Activated naive CD8-positive, alpha-beta T cell treated with anti-CD3 and anti-CD28 coated beads for 36 hours (primary cell): ENCODE data around the gene PAK1. TPM values are rescaled to one million over a fixed set of nuclear protein-coding genes. Genes with fewer than 3 reads are reported as not detected.

Experiments
- DNase-seq: peaks from one replicate; pipeline ENCODE4 v3.0.0; 2021
- H3K27ac Mint-ChIP-seq: one replicate; pipeline ENCODE4 v1.8.0; 2022; ENCODE audit warnings: mild to moderate bottlenecking, moderate library complexity, mixed read lengths
- H3K27me3 Mint-ChIP-seq: one replicate; pipeline ENCODE4 v1.8.0; 2022; ENCODE audit warnings: mild to moderate bottlenecking, mixed read lengths
- H3K36me3 Mint-ChIP-seq: one replicate; pipeline ENCODE4 v1.8.0; 2021; ENCODE audit warnings: mild to moderate bottlenecking, mixed read lengths
- H3K4me1 Mint-ChIP-seq: one replicate; pipeline ENCODE4 v1.8.0; 2021; ENCODE audit warnings: mixed read lengths
- H3K4me3 Mint-ChIP-seq: one replicate; pipeline ENCODE4 v1.8.0; 2022; ENCODE audit warnings: mild to moderate bottlenecking, moderate library complexity, mixed read lengths
- H3K9me3 Mint-ChIP-seq: one replicate; pipeline ENCODE4 v1.8.0; 2022; ENCODE audit warnings: mixed read lengths
- total RNA-seq, 2 experiments: library from RNA; stranded (reverse); gene quantifications; one replicate each; pipeline ENCODE4 v1.2.3, GENCODE V29; 2021

The PAK1 gene
- total RNA-seq, 2 experiments from 2014 or later: 40.1 to 43.0 TPM

DNA sequence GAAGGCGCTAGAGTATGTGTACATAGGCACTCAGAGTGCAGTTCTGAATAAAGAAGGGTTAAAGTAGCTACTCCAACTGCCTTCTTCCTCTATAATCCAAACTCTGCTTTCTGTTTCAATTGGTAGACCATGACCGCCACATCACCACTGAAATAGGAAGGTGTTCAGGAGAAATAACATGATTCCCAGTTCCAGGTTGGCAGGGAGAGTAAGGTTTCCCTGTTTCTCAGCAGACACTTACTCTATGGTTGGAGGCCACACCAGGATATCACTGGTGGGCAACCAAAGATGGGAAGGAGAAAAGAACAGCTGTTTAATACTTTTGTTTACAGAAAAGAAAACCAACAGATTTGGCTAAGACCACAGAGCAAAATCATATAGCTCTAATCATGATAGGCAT, 37.9 kb downstream of the PAK1 start:
- H3K36me3 Mint-ChIP-seq: no peaks in the 10 kb centered on the region
- no peak overlapping the region for H3K4me3 Mint-ChIP-seq
- no peak for DNase-seq
- peaks cover 12% of the 10 kb centered on the region for H3K27me3 Mint-ChIP-seq
- no peaks in the 10 kb centered on the region for H3K9me3 Mint-ChIP-seq
- no peak overlapping the region for H3K27ac Mint-ChIP-seq
- peaks cover 2% of the 10 kb centered on the region for H3K4me1 Mint-ChIP-seq

DNA sequence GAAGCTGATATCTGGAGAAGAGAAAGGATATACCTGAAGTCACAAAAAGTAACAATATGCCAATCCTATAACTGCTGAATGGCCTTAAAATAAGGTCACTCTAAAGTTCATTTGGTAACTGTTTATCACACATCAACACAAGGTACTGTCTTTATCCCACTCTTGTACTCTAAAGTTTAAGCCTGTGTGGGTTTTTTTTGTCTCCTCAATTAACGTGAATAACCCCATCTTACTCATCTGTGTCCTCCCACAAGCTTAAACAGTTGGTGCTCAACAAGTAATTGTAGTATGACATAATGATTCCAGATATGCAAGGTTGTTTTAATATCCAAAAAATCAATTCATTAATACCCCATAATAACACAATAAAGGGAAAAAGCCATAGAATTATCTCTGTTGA, 42.1 kb downstream of the PAK1 start:
- no peaks in the 10 kb centered on the region for H3K9me3 Mint-ChIP-seq
- H3K27ac Mint-ChIP-seq: no peak overlapping the region
- peaks cover 2% of the 10 kb centered on the region for H3K4me1 Mint-ChIP-seq
- no peak for DNase-seq
- H3K27me3 Mint-ChIP-seq: peaks cover 7% of the 10 kb centered on the region
- no peaks in the 10 kb centered on the region for H3K36me3 Mint-ChIP-seq
- no peak overlapping the region for H3K4me3 Mint-ChIP-seq

DNA sequence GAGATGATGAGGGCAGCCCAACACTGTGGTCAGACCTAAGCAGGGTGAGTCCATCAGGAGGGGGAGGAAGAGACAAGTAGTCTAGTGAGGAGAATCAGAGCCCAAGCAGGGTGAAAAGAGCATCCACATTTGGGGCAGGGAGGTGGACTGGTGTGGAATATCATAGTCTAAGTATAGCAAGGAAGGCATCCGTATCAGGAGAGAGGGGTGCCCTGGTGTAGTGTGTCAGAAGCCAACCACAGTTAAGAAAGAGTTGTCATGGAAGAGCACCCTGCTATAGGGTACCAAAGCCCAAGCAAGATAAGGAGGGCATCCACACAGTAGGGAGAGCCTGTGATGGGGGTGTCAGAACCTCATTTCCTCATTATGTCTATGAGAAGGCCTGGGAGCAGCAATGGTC, 45.3 kb downstream of the PAK1 start:
- H3K9me3 Mint-ChIP-seq: no peaks in the 10 kb centered on the region
- peaks cover 7% of the 10 kb centered on the region for H3K27me3 Mint-ChIP-seq
- no peak overlapping the region for H3K4me3 Mint-ChIP-seq
- no peak overlapping the region for H3K27ac Mint-ChIP-seq
- no peak for DNase-seq
- H3K36me3 Mint-ChIP-seq: no peaks in the 10 kb centered on the region
- H3K4me1 Mint-ChIP-seq: no peaks in the 10 kb centered on the region

DNA sequence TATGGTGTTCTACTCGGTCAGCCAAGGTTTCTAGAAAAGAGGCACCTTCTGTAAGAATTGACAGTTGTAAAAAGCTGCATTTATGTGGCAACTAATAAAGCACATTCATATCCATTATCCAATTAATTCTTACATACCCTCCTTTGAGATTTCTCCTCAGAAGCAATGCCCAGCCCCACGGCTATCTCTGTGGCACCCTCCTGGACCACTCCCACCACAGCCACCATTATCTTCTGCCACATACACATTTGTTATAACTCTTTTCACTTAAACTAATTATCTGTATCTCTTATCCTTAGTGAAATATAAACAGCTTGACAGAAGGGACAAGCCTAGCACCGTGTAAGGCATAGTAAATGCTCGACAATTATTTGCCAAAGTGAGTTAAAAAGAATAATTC, 48.5 kb downstream of the PAK1 start:
- Mint-ChIP-seq H3K27ac (no peak overlapping the region), H3K4me3 (no peak overlapping the region), H3K9me3 (no peaks in the 10 kb centered on the region), H3K36me3 (no peaks in the 10 kb centered on the region), H3K27me3 (no peaks in the 10 kb centered on the region), H3K4me1 (no peaks in the 10 kb centered on the region)
- DNase-seq: no peak

DNA sequence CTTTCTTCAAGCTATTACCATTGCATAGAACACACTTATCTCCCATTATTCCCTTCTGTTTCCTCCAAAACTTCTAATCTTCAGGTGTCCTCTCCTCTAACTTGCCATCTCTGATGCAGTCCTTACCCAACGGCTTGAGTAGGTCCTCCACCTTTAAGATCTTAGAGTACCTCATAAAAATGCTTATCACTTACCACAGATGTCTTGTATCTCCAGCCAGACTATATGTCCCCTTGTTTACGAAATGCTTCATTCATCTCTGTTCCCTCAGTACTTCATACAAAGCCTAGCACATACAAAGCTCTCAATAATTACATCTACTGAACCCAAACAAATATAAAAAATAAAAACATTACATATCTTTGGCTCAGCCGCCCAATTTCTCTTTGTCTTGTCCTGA, 49.2 kb downstream of the PAK1 start:
- DNase-seq: no peak
- Mint-ChIP-seq H3K27me3 (no peaks in the 10 kb centered on the region), H3K27ac (no peak overlapping the region), H3K4me3 (no peak overlapping the region), H3K4me1 (no peaks in the 10 kb centered on the region), H3K9me3 (no peaks in the 10 kb centered on the region), H3K36me3 (no peaks in the 10 kb centered on the region)

DNA sequence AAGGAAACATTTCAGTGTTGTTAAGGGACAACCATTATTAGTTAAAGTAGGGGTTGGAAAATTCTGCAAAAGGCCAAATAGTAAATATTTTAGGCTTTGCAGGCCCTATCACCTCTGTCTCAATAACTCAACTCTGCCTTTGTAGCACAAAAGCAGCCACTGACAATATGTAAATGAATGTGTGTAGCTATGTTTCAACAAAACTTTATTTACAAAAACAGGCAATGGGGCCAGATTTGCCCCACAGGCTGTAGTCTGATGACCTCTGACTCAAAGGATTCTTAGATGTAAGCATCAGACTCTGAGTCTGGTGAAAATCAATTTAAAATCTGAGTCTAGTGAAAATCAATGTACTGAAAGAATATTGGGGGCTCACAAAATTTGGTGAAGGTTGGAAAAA, 50.3 kb downstream of the PAK1 start:
- DNase-seq: no peak
- Mint-ChIP-seq H3K27me3 (no peaks in the 10 kb centered on the region), H3K4me1 (peaks cover 2% of the 10 kb centered on the region), H3K9me3 (no peaks in the 10 kb centered on the region), H3K27ac (no peak overlapping the region), H3K4me3 (no peak overlapping the region), H3K36me3 (no peaks in the 10 kb centered on the region)

DNA sequence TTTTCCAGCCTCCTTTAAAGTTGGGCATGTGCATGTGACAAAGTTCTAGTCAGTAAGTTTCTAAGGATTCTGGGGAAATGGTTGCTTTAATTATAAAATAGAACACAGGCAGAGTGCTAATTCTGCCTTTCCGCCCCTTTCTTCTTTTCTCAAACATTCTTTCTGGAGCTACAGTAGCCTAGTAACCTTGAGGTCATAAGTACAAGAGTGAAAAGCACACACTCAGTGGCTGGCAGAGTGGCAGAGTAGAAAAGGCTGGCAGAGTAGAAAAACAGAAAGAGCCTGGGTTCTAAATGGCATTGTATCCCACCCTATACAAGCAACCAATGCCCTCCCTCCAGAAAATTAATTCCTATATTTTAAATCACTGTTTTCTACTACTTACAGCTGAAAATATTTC, 51.2 kb downstream of the PAK1 start:
- no peaks in the 10 kb centered on the region for H3K36me3 Mint-ChIP-seq
- no peak overlapping the region for H3K4me3 Mint-ChIP-seq
- no peak overlapping the region for H3K27ac Mint-ChIP-seq
- H3K4me1 Mint-ChIP-seq: peaks cover 9% of the 10 kb centered on the region
- H3K9me3 Mint-ChIP-seq: no peaks in the 10 kb centered on the region
- no peaks in the 10 kb centered on the region for H3K27me3 Mint-ChIP-seq
- DNase-seq: no peak

DNA sequence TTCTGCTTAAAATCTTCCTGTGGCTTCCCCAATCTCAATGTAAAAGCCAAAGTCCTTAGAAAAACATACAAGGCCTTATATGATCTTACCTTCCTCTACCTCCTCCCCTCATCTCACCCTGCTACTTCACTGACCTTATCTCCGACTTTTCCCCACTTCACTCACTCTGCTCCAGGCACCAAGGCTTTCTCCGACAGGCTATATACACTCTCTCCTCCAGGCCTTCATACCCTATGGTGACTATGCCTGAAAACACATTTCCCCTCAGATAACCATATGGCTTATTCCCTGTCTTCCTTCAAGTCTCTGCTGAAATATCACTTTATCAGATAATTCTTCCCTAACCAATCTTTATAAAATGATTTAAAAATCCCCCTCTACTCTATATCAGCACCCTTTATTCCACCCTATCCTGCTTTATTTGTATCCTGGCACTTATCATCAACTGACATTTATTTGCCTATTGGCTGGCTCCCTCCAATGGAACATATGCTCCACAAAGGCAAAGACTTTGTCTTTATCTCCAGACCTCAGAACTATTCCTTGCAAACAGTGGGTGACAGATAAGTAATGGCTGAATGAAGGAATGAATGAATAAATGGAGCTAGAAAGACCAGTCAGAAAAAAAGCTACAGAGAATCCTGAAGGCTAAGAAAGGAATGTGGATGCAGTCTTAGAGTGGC, 52.7 kb downstream of the PAK1 start:
- H3K36me3 Mint-ChIP-seq: no peaks in the 10 kb centered on the region

DNA sequence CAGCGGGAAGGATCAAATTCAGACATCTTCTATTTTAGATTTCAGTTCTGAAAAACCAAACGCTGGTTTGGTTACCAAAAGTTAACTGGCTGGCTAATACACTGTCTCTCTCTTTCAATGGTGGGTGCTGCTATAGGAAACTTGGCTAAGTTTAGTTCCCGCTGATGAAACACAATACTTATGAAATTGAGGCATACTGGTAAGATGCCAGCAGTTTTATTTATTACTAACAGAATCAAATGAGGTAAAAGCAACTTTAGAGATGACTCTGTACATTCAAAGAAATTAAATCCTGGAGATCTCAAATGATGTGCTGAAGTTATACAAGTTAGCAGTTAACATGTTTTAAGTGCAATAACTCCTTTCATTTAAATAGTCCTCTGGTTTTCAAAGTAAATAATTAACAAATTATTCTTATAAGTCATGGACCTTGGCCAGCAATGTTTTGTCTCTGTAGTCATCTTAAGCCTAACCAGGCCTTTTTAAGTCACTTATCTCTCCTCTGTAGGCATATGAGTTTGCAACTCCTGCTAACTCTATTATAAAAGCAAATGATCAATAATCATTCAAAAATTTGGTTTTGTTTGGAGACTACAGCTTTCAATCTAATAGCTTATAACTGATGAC, 54.8 kb downstream of the PAK1 start:
- H3K27me3 Mint-ChIP-seq: no peaks in the 10 kb centered on the region
- no peak for DNase-seq
- H3K4me1 Mint-ChIP-seq: peaks cover 9% of the 10 kb centered on the region
- no peak overlapping the region for H3K27ac Mint-ChIP-seq
- no peaks in the 10 kb centered on the region for H3K36me3 Mint-ChIP-seq
- no peak overlapping the region for H3K4me3 Mint-ChIP-seq
- no peaks in the 10 kb centered on the region for H3K9me3 Mint-ChIP-seq

More for the DNA sequence above, 52.7 kb downstream of the PAK1 start:
- no peak for DNase-seq
- no peak overlapping the region for H3K27ac Mint-ChIP-seq
- no peaks in the 10 kb centered on the region for H3K27me3 Mint-ChIP-seq
- peaks cover 9% of the 10 kb centered on the region for H3K4me1 Mint-ChIP-seq
- H3K9me3 Mint-ChIP-seq: no peaks in the 10 kb centered on the region
- H3K4me3 Mint-ChIP-seq: no peak overlapping the region

DNA sequence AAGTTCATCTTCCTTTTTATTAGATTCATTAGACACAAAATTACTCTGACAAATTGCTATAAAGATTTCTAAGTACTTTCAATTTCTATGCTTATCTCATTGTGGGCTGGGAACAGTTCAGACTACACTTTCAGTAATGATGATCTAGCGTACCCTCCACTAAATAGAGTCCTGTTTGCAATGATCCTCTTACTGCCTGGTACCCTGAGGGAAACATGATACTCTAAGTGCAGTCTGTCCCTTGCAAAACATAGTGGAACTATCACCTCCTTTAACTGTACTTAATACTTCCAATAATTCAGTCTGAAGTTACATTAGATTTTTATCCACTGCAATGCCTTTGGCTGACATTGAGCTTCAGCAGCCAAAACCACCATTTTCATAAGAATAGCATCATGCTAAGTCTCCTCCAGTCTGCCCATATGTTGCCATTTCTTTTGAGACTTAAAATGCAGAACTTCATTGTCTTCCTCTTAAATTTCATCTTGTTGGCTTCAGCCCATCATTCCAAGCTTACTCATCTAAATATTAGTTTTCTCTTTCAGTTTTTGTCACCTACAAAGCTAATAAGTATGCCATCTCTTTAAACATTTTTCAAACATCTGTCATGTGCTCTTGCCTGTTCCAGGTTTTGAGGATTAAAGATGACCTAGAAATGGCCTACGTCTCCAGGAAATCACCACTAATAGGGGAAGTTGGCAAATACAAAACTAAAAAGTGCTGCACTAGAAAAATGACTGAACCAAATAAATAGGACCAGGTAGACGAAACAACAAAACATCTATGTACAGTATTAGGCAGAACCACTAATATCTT, 55.5 kb downstream of the PAK1 start:
- no peaks in the 10 kb centered on the region for H3K9me3 Mint-ChIP-seq

DNA sequence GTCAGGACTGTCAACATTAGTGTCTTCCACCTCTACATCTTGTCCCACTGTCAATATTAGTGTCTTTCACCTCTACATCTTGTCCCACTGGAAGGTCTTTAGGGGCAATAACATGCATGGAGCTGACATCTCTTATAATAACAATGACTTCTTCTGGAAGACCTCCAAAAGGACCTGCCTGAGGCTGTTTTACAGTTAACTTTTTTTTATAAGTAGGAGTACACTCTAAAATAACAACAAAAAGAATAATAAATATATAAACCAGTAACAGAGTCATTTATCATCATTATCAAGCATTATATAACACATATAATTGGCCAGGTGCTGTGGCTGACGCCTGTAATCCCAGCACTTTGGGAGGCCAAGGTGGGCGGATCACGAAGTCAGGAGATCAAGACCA, 57.5 kb downstream of the PAK1 start:
- no peaks in the 10 kb centered on the region for H3K9me3 Mint-ChIP-seq
- peaks cover 21% of the 10 kb centered on the region for H3K4me1 Mint-ChIP-seq
- H3K36me3 Mint-ChIP-seq: no peaks in the 10 kb centered on the region
- H3K27ac Mint-ChIP-seq: no peak overlapping the region
- no peak overlapping the region for H3K4me3 Mint-ChIP-seq
- no peaks in the 10 kb centered on the region for H3K27me3 Mint-ChIP-seq
- no peak for DNase-seq

More for the DNA sequence above, 55.5 kb downstream of the PAK1 start:
- no peak for DNase-seq
- Mint-ChIP-seq H3K4me1 (peaks cover 9% of the 10 kb centered on the region), H3K4me3 (no peak overlapping the region), H3K27ac (no peak overlapping the region), H3K27me3 (no peaks in the 10 kb centered on the region), H3K36me3 (no peaks in the 10 kb centered on the region)

DNA sequence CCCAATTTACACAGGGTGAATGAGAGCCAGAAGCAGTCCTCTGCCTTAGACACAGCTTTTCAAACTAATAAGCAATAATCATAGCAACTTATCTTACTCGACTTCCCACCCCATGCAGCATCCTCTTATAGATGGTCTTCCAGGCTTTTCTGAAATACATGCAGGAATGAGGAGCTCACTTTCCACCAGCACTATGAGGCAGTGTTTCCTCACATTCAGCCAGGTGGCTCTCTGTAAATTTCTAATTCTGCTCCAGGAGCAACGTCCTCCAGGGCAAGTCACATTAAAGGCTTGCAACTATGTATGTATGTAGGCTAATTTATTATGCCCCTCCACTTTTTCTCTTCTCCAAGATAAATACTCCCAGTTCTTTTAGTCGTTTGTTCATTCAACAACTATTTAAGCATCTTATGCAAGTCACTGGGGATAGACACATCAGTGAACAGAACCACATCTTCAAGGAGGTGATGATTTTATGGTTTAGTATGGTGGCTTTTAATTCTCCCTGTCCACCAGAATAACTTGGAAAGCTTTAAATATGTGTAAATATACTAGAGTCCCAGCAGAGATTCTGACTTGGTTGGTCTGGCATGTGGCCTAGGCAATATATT, 59.9 kb downstream of the PAK1 start:
- DNase-seq: no peak
- Mint-ChIP-seq H3K27ac (no peak overlapping the region), H3K4me3 (no peak overlapping the region), H3K27me3 (no peaks in the 10 kb centered on the region), H3K4me1 (peaks cover 38% of the 10 kb centered on the region), H3K9me3 (no peaks in the 10 kb centered on the region), H3K36me3 (peaks cover 3% of the 10 kb centered on the region)

DNA sequence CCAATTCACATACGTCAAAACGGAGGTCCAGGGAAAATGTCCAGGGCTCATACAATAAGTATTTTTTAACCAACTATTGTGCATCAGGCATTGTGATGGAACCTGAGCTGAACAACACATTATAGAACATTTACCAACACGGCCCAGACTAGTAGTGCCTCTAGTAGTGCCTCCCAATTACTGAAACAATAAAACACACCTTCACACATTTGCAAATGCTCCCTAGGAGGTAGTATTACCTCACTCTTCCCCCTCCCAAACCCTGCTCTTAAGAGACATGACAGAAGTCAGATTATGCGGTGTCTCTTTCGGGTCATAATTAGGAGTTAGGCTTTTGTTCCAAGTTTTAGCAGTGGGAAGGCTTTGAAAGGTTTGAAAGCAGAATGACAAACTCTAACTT, 61.1 kb downstream of the PAK1 start:
- Mint-ChIP-seq H3K27ac (peak overlapping the region; percentile 6), H3K27me3 (no peaks in the 10 kb centered on the region), H3K4me1 (peaks cover 38% of the 10 kb centered on the region), H3K9me3 (no peaks in the 10 kb centered on the region), H3K36me3 (peaks cover 6% of the 10 kb centered on the region), H3K4me3 (no peak overlapping the region)
- no peak for DNase-seq

DNA sequence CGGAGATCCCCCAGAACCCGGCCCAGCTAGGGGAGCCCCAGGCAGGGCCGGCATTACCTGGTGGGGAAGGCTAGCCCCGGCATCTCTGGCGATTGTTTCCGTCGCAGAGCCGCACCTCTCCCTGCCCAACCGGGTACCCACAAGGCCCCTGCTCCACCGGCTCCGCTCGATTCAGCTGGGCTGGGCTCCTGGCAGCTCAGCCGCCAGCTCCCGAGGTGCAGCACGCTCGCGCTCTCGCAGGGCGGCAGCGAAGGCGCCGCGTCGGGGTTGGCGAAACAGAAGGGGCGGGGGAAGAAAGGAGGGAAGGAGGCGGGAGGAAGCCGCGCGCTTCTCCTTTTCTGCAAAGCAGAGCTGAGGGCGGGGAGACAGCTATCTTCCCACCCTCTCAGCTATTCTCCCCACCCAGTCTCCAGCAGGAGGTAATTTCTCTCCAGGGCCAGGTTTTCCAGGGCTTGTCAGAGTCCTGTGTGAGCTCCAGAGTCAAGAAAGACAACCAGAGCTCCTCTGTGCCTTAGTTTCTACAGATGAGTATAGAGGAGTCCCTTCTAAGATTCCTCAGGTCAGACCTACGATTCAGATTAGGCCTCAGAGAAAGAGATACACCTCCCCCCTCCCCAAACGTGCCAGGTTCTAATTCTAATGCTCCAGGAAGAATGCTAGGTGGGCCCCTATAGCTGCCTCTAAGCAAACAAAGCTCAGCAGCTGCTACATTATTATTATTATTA, 62.0 kb downstream of the PAK1 start:
- peaks cover 38% of the 10 kb centered on the region for H3K4me1 Mint-ChIP-seq
- H3K9me3 Mint-ChIP-seq: no peaks in the 10 kb centered on the region
- DNase-seq: peak; percentile 84

More for the DNA sequence above, 62.0 kb downstream of the PAK1 start:
- no peaks in the 10 kb centered on the region for H3K27me3 Mint-ChIP-seq
- peak overlapping the region; percentile 89 for H3K4me3 Mint-ChIP-seq
- peak overlapping the region; percentile 82 for H3K27ac Mint-ChIP-seq
- peaks cover 6% of the 10 kb centered on the region for H3K36me3 Mint-ChIP-seq
